Epithelial cell of esophagus (primary cell): ENCODE data around the gene SLC36A4.

Experiments used
- DNase-seq: peaks from one replicate; pipeline ENCODE4 v3.0.0; 2010; ENCODE audit warnings: low read depth
- H3K4me3 ChIP-seq: 2 replicates; pipeline ENCODE4 v1.5.1; 2011; ENCODE audit warnings: mild to moderate bottlenecking, low read length, control low read depth
- TF ChIP-seq, protein P1 (sequence below): IDR thresholded peaks from 2 replicates; pipeline ENCODE4 v1.5.1; 2011; ENCODE audit warnings: low read depth, mild to moderate bottlenecking, low read length, control low read depth, inconsistent platforms; ENCODE audit not compliant: insufficient read depth; ENCODE audit errors: missing control alignments

The SLC36A4 gene

DNA sequence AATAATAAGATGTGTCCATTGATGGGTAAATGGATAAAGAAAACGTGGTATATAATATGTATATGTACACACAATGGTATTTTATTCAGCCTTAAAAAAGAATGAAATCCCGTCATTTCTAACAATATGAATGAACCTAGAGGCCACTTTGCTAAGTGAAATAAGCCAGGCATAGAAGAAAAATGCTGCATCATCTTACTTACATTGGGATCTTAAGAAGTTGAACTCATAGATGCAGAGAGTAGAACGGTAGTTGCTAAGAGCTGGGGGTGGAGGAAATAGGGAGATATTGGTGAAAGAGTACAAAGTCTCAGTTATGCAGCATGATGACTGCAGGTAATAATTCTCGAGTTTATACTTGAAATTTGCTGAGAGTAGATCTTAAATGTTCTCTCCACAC, 14.3 kb upstream of the SLC36A4 start:
- DNase-seq: no peak
- H3K4me3 ChIP-seq: no peak overlapping the region
- TF ChIP-seq, protein P1, sequence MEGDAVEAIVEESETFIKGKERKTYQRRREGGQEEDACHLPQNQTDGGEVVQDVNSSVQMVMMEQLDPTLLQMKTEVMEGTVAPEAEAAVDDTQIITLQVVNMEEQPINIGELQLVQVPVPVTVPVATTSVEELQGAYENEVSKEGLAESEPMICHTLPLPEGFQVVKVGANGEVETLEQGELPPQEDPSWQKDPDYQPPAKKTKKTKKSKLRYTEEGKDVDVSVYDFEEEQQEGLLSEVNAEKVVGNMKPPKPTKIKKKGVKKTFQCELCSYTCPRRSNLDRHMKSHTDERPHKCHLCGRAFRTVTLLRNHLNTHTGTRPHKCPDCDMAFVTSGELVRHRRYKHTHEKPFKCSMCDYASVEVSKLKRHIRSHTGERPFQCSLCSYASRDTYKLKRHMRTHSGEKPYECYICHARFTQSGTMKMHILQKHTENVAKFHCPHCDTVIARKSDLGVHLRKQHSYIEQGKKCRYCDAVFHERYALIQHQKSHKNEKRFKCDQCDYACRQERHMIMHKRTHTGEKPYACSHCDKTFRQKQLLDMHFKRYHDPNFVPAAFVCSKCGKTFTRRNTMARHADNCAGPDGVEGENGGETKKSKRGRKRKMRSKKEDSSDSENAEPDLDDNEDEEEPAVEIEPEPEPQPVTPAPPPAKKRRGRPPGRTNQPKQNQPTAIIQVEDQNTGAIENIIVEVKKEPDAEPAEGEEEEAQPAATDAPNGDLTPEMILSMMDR: no peak

DNA sequence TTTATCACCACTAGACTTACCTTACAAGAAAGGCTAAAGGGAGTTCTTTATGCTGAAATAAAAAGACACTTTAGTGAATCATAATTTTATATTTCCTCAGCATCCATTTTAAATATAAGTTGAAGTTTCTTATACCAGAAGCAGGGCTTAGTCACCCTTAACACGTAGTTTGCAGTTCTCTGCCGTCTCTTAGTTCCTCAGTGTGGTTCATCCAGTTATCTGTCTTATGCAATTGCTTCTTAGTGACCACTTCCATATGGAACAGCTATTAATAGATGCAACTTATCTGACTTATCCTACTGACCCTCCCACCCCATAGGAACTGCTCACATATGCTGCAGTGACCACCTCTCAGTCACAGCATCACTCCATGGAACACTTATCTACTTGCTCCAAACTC, 11.7 kb upstream of the SLC36A4 start:
- H3K4me3 ChIP-seq: no peak overlapping the region
- DNase-seq: no peak
- TF ChIP-seq, protein P1: no peak

- TF ChIP-seq, protein P1: no peak
- DNase-seq: no peak
- H3K4me3 ChIP-seq: no peak overlapping the region
These were observed 11.0 kb upstream of the SLC36A4 start for GRCh38 chr11:93208663-93209270.

GRCh38 chr11:93199616-93200015, 1.8 kb upstream of the SLC36A4 start:
- TF ChIP-seq, protein P1: no peak
- H3K4me3 ChIP-seq: no peak overlapping the region

DNA sequence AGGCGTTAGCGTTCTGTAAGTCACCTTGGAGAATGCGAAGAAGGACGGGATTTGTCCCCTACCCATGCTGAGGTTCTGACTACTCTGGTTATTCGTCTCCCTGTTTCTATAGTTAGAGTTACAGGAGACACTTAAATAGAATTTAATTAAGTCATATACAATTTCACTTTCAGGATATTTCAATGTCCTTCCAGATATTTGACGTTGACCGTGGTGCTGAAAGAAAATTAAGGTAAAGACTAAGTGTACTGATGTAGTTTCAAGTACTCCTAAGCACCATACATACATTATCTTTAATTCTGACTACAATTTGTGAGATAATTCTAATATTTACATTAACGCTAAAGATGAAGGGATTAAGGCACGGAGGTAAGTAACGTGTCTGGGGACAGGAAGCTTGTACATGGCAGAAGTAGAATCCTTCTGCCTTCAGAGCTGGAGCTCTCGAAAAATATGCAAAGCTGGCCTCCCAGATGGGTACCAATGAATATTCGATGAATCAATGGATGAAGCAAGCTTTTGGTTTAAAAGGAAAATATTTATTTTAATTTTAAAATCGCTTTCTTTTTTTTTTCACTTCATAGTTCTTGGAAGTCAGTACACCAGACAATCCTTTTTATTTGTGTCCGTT, 539 bp upstream of the SLC36A4 start:
- H3K4me3 ChIP-seq: peak overlapping the region; percentile 62
- DNase-seq: peak; percentile 34
- TF ChIP-seq, protein P1: no peak

More at GRCh38 chr11:93199616-93200015, 1.8 kb upstream of the SLC36A4 start:
- no peak for DNase-seq

- TF ChIP-seq, protein P1: peak; percentile 51
- H3K4me3 ChIP-seq: peak overlapping the region; percentile 62
- peak; percentile 10 for DNase-seq
These were observed 893 bp downstream of the SLC36A4 start for GRCh38 chr11:93196816-93197379.
